HG03378 (cell line): ENCODE measurements around the gene KRT86.
"Not testable (repeated sequence)": the region's sequence is repeated elsewhere in the genome, so short reads cannot be mapped to it uniquely, and the experiment has no call there.

Source experiments
- ATAC-seq: cut with Tn5 transposase; IDR thresholded peaks from one replicate; pipeline ENCODE4 v1.9.1; 2021; ENCODE audit warnings: mild to moderate bottlenecking, moderate library complexity; ENCODE audit not compliant: unreplicated experiment

The KRT86 gene

GRCh38 chr12:52290483-52291134 lies 16.2 kb downstream of the KRT86 start:
- not testable (repeated sequence) for ATAC-seq

GRCh38 chr12:52291267-52291935 lies 17.0 kb downstream of the KRT86 start, which contains the start of gene KRT81:
Gene KRT81 (minus strand): TSS chr12:52291534. CDS start chr12:52291465, 69 bp downstream.
- no peak for ATAC-seq

- no peak for ATAC-seq
These were observed 19.5 kb downstream of the KRT86 start for GRCh38 chr12:52293926-52294325.

GRCh38 chr12:52294803-52295202 lies 20.4 kb downstream of the KRT86 start:
- no peak for ATAC-seq

- ATAC-seq: no peak
These were observed 21.2 kb downstream of the KRT86 start for GRCh38 chr12:52295663-52296062.

GRCh38 chr12:52296572-52297215 lies 22.2 kb downstream of the KRT86 start:
- ATAC-seq: no peak

GRCh38 chr12:52298677-52299190 lies 24.3 kb downstream of the KRT86 start:
- ATAC-seq: no peak

- no peak for ATAC-seq
These were observed 26.6 kb downstream of the KRT86 start for GRCh38 chr12:52300796-52301691.

- ATAC-seq: not testable (repeated sequence)
These were observed 27.3 kb downstream of the KRT86 start for GRCh38 chr12:52301721-52302120.

- ATAC-seq: not testable (repeated sequence)
These were observed 27.9 kb downstream of the KRT86 start for GRCh38 chr12:52302242-52302914.

- peak; percentile 70 for ATAC-seq
These were observed 30.5 kb downstream of the KRT86 start for GRCh38 chr12:52304941-52305411.

- no peak for ATAC-seq
These were observed 31.7 kb downstream of the KRT86 start for GRCh38 chr12:52305921-52306705.

GRCh38 chr12:52306731-52307130 lies 32.3 kb downstream of the KRT86 start:
- ATAC-seq: no peak

- ATAC-seq: no peak
These were observed 33.7 kb downstream of the KRT86 start for GRCh38 chr12:52307836-52308805.

GRCh38 chr12:52308806-52309425 lies 34.5 kb downstream of the KRT86 start:
- ATAC-seq: no peak

GRCh38 chr12:52310622-52311284 lies 36.3 kb downstream of the KRT86 start:
- no peak for ATAC-seq

GRCh38 chr12:52311285-52311648 lies 36.8 kb downstream of the KRT86 start:
- ATAC-seq: no peak
